Adrenal gland (tissue), 12 donors: ENCODE results near the gene DPEP2NB. TPM values are rescaled to one million over a fixed set of nuclear protein-coding genes. Genes with fewer than 3 reads are reported as not detected.
A peak's percentile ranks its signal among the peaks of the same experiment; 100 is the strongest.
"Not testable (repeated sequence)": the region's sequence is repeated elsewhere in the genome, so short reads cannot be mapped to it uniquely, and the experiment has no call there.

ENCODE experiments used
- DNase-seq, 7 donors: peaks; one replicate each; pipeline ENCODE4 v3.0.0-alpha.2; 2019 to 2020
- H3K27ac ChIP-seq, 5 donors: fragments of 200-600 bp; sonication (generic) in 4 of 5; 1 replicate in 3 of 5; 2 replicates in 2 of 5; pipeline versions ENCODE4 v1.5.1 to v1.8.0; 2016 to 2020; ENCODE audit warnings: mild to moderate bottlenecking in 1 of 5
- H3K27me3 ChIP-seq: fragments of 200-600 bp; 2 replicates; pipeline ENCODE4 v1.8.0; 2021
- H3K36me3 ChIP-seq, 2 donors: fragments of 200-600 bp; replicated peaks in 1 of 2; 1 replicate in 1 of 2; 2 replicates in 1 of 2; pipeline versions ENCODE4 v1.5.1 to v1.8.0; 2018 to 2022
- H3K4me1 ChIP-seq, 2 donors: fragments of 200-600 bp; replicated peaks in 1 of 2; 1 replicate in 1 of 2; 2 replicates in 1 of 2; pipeline versions ENCODE4 v1.5.1 to v1.8.0; 2018 to 2021
- H3K4me3 ChIP-seq, 4 donors: fragments of 200-600 bp; sonication (generic) in 3 of 4; one replicate each; pipeline ENCODE4 v1.5.1; 2016 to 2018
- H3K9me3 ChIP-seq, 3 donors: fragments of 200-600 bp; sonication (generic) in 1 of 3; replicated peaks in 1 of 3; 1 replicate in 2 of 3; 2 replicates in 1 of 3; pipeline versions ENCODE4 v1.5.1 to v1.8.0; 2016 to 2021
- CTCF ChIP-seq, 6 experiments: fragments of 450-650 bp in 4 of 6; fragments of 200-600 bp in 2 of 6; sonication (generic) in 1 of 6; IDR thresholded peaks; 1 replicate in 5 of 6; 2 replicates in 1 of 6; pipeline versions ENCODE4 v1.5.1 to v1.8.0; 2016 to 2021; ENCODE audit warnings: antibody characterized with exemption in 6 of 6, mild to moderate bottlenecking in 2 of 6, moderate library complexity in 1 of 6
- POLR2A ChIP-seq, 2 donors: fragments of 450-650 bp; IDR thresholded peaks; one replicate each; pipeline ENCODE4 v1.6.1; 2017; ENCODE audit warnings: antibody characterized with exemption in 2 of 2, mild to moderate bottlenecking in 2 of 2, moderate library complexity in 1 of 2
- whole genome bisulfite sequencing, 4 donors: extraction: QIAGEN DNeasy Blood & Tissue Kit in 2 of 4; methylation state at CpG; one replicate each; pipeline versions ENCODE4 v1.1.5 to v1.1.7; 2013 to 2017; 5-methylcytosine and 5-hydroxymethylcytosine counted together
- intact Hi-C, 2 donors: fragments of 100-400 bp; cut with DNase I; formaldehyde crosslinking; loops; one replicate each; pipeline versions ENCODE4 v1.14.1 to v1.15.0; 2022 to 2023
- polyA plus RNA-seq, 3 donors: library from polyadenylated mRNA; stranded (reverse); fragments of 200-250 nt in 2 of 3; fragments of 350-450 nt in 1 of 3; fragmentation: Illumina TruSeq in 1 of 3; extraction: RNeasy Lipid Tissue Mini Kit (QIAGEN cat#74804) in 1 of 3; gene quantifications; one replicate each; pipeline ENCODE4 v1.2.3, GENCODE V29; 2013 to 2014
- total RNA-seq, 9 donors: library from RNA; depleted of rRNA in 4 of 9; stranded (reverse); fragments of >200 nt in 4 of 9; fragments of 120-200 nt in 1 of 9; fragmentation: NEBNext Ultra II Directional in 1 of 9; extraction: Animal tissue kit (Norgen Biotek cat#: 25700) in 1 of 9; gene quantifications; one replicate each; pipeline versions ENCODE4 v1.1.0 to v1.2.4, GENCODE V29; 2013 to 2023
- donor health status: healthy with polysubstance abuse.
- donor health status: Bipolar disorder and iron deficiency.
- donor health status: DM: yes; HTN: yes; CAD: no.
- donor health status: DM: no; HTN: no; CAD: no.
- donor health status: DM: no; HTN: no; CAD: no.
- donor health status: DM: yes; HTN: yes; CAD: no.

DPEP2NB gene
- total and polyA plus RNA-seq, 12 donors = not detected

GRCh38 chr16:67975321-67976105, 40.2 kb downstream of the DPEP2NB start:
- Histone ChIP-seq H3K9me3 (no peaks in the 10 kb centered on the region), H3K4me1 (no peaks in the 10 kb centered on the region), H3K4me3 (no peak overlapping the region), H3K36me3 (no peaks in the 10 kb centered on the region), H3K27ac (no peak overlapping the region), H3K27me3 (no peaks in the 10 kb centered on the region)
- 79 to 84% (median 82%) methylated on average over 12 to 14 of the region's 14 CpGs for WGBS, 4 donors
- DNase-seq = no peak
- intact Hi-C loops = no loop called here
- TF ChIP-seq POLR2A (IDR thresholded peaks at IDR 0.05) = no peak
- TF ChIP-seq CTCF (IDR thresholded peaks at IDR 0.05) = no peak

GRCh38 chr16:67972285-67972684, 43.4 kb downstream of the DPEP2NB start:
- H3K27me3 ChIP-seq, H3K27ac ChIP-seq, H3K36me3 ChIP-seq, H3K9me3 ChIP-seq, DNase-seq, H3K4me1 ChIP-seq, intact Hi-C loops, H3K4me3 ChIP-seq: not testable (repeated sequence)
- 81 to 92% (median 87%) methylated on average over 7 of the region's 7 CpGs for WGBS, 4 donors

- no peak overlapping the region for H3K27ac ChIP-seq
- no peak overlapping the region for H3K4me3 ChIP-seq
- no peaks in the 10 kb centered on the region for H3K9me3 ChIP-seq
- intact Hi-C loops = no loop called here
- no peaks in the 10 kb centered on the region for H3K27me3 ChIP-seq
- DNase-seq = no peak
- peaks cover 15 to 18% of the 10 kb centered on the region in 2 donors for H3K4me1 ChIP-seq
- TF ChIP-seq POLR2A (IDR thresholded peaks at IDR 0.05) (no peak), CTCF (IDR thresholded peaks at IDR 0.05) (no peak)
- 92 to 96% (median 94%) methylated on average over 9 of the region's 9 CpGs for WGBS, 4 donors
- H3K36me3 ChIP-seq = no peaks in the 10 kb centered on the region
Measured at GRCh38 chr16:67971111-67971510, 44.6 kb downstream of the DPEP2NB start.

GRCh38 chr16:67969254-67970039, 46.3 kb downstream of the DPEP2NB start:
- TF ChIP-seq CTCF (IDR thresholded peaks at IDR 0.05) = no peak
- TF ChIP-seq POLR2A (IDR thresholded peaks at IDR 0.05) = no peak
- H3K36me3 ChIP-seq = no peaks in the 10 kb centered on the region
- peaks cover 22 to 28% of the 10 kb centered on the region in 2 donors for H3K4me1 ChIP-seq
- intact Hi-C loops = no loop called here
- 32 to 42% (median 35%) methylated on average over 26 to 40 of the region's 40 CpGs for WGBS, 4 donors
- H3K9me3 ChIP-seq = no peaks in the 10 kb centered on the region
- H3K27me3 ChIP-seq = no peaks in the 10 kb centered on the region
- H3K4me3 ChIP-seq = peak overlapping the region; percentile 40 to 99 (median 63)
- H3K27ac ChIP-seq = peak overlapping the region in 4 of 5 donors; percentile 79 to 100 (median 88)
- DNase-seq = peak in 2 of 7 donors; percentile 36 to 43
